ENCODE data around the gene USP21.
A peak's percentile ranks its signal among the peaks of the same experiment; 100 is the strongest.

The USP21 gene

GRCh38 chr1:161133220-161133740, 26.0 kb upstream of the USP21 start:
- DNase-seq: no peak

GRCh38 chr1:161137881-161138280, 21.4 kb upstream of the USP21 start:
- DNase-seq: no peak

GRCh38 chr1:161138431-161138830, 20.9 kb upstream of the USP21 start:
- no peak for DNase-seq

GRCh38 chr1:161139766-161140165, 19.5 kb upstream of the USP21 start:
- no peak for DNase-seq

- no peak for DNase-seq
Measured at GRCh38 chr1:161140755-161141400, 18.4 kb upstream of the USP21 start.

- DNase-seq: no peak
Measured at GRCh38 chr1:161145832-161146231, 13.5 kb upstream of the USP21 start.

GRCh38 chr1:161153176-161153575, 6.1 kb upstream of the USP21 start:
- no peak for DNase-seq

- DNase-seq: peak; percentile 87
Measured at GRCh38 chr1:161153682-161154337, 5.5 kb upstream of the USP21 start, which contains the start of gene UFC1. UFC1 (plus strand) TSS chr1:161153978; CDS start chr1:161153998, 20 bp downstream.

GRCh38 chr1:161157867-161158266, 1.4 kb upstream of the USP21 start:
- DNase-seq: no peak

GRCh38 chr1:161158316-161159010, 837 bp upstream of the USP21 start:
- DNase-seq: no peak

- no peak for DNase-seq
Measured at GRCh38 chr1:161159913-161160243, 578 bp downstream of the USP21 start.

- DNase-seq: no peak
Measured at GRCh38 chr1:161160671-161161145, 1.4 kb downstream of the USP21 start.

GRCh38 chr1:161161652-161162051, 2.4 kb downstream of the USP21 start:
- DNase-seq: no peak

- no peak for DNase-seq
Measured at GRCh38 chr1:161162052-161162451, 2.8 kb downstream of the USP21 start.

GRCh38 chr1:161162806-161163205, 3.5 kb downstream of the USP21 start:
- no peak for DNase-seq

GRCh38 chr1:161163793-161164192, 4.5 kb downstream of the USP21 start:
- DNase-seq: no peak

GRCh38 chr1:161164901-161165610, 5.8 kb downstream of the USP21 start:
- no peak for DNase-seq

GRCh38 chr1:161165742-161166668, 6.7 kb downstream of the USP21 start, which contains the start of gene PPOX:
PPOX (plus strand) TSS chr1:161166426; CDS start chr1:161166848, 422 bp downstream.
- DNase-seq: peak; percentile 95

GRCh38 chr1:161166669-161167548, 7.6 kb downstream of the USP21 start:
- no peak for DNase-seq

- DNase-seq: no peak
Measured at GRCh38 chr1:161168906-161169305, 9.6 kb downstream of the USP21 start.

GRCh38 chr1:161171191-161171590, 11.9 kb downstream of the USP21 start:
- no peak for DNase-seq
